Activated CD8-positive, alpha-beta memory T cell treated with anti-CD3 and anti-CD28 coated beads for 1 hour (primary cell): ENCODE data around the gene IL19.
"Not testable (repeated sequence)": the region's sequence is repeated elsewhere in the genome, so short reads cannot be mapped to it uniquely, and the experiment has no call there.

Experiments used
- DNase-seq, 2 donors: peaks; one replicate each; pipeline ENCODE4 v3.0.0-alpha.2; 2020; ENCODE audit warnings: low read depth in 1 of 2; ENCODE audit errors: extremely low read depth in 1 of 2

The IL19 gene

DNA sequence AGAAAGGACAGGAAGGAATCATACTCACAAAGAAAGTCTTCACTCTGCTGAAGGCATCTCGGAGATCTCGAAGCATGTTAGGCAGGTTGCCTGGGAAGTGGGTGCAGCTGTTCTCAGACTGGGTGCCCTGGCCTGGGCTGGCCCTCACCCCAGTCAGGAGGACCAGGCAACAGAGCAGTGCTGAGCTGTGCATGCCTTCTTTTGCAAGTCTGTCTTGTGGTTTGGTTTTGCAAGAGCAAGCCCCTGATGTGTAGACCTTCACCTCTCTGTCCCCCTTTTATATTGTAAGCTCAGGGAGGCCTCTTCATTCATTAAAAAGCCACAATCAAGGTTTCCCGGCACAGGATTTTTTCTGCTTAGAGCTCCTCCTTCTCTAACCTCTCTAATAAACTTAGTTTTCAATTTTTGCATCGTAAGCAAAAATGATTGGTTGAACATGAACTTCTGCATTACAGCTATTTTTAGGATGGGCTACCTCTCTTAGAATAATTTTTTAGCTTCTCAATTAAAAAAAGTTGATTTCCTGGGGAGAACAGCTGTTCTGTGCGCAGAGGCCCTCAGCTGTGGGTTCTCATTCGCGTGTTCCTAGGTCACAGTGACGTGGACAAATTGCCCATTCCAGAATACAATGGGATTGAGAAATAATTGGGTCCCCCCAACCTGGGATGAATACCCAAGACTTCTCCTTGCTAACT, 1.8 kb downstream of the IL19 start, which contains the start of gene IL10:
IL10 (minus strand) TSS at position 252 of the 695 bp plus-strand sequence; CDS start at position 193, 59 bp downstream.
- no peak for DNase-seq

DNA sequence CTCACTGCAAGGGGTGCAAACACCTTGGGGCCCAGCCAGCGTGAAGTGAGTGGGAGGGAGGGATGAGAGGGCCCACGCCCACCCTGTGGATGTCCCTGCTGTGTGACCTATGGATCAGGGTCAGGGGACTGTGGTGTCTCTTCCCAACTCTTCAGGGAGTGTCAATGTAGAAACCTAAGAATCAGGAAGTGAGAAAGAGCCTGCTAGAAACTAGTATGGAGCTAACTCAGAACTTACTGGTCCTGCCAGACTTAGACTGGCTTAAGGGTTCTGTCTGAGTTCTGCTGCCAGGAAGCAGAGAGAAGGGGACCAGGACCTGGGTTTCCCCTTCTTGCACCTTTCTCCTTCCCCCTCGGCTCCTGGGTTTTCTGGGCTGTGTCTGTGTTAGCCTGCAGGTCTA, 3.5 kb downstream of the IL19 start:
- DNase-seq = no peak

DNA sequence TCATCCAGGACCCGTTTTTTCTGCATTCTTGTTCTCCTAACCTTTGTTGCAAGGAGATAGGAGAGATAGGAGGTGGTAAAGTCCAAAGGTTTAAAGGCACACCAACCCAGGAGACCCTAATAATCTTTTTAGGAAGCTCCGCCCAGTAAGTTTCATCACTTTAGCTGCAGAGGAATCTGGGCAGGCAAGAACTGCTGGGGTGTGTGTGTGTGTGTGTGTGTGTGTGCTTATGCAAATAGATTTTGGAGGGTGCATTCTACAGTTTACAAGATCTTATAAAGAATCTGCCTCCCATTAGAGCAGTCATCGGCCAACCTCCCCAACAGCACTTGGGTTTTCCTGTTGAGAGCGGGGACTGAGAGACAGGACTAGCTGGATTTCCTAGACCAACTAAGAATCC, 5.7 kb downstream of the IL19 start:
- DNase-seq = no peak

DNA sequence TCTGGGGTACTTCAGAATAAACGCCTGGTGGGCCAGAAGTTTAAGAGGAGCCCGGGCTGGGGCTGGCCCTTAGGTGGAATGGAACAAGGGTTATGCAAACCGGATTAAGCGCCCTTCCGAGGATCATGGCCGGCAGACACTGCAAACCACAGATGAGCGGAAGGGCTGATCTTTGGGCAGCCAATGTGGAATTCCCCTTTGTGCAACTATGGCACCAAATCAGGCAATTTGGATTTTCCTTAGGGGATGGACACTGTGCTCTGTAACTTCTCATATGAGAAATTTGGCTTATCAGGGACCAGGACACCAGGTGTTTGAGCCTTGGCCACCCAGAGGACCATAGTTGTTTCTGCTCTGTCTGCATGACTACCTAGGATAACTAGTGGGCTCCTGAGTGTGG, 7.5 kb downstream of the IL19 start:
- DNase-seq = no peak

DNA sequence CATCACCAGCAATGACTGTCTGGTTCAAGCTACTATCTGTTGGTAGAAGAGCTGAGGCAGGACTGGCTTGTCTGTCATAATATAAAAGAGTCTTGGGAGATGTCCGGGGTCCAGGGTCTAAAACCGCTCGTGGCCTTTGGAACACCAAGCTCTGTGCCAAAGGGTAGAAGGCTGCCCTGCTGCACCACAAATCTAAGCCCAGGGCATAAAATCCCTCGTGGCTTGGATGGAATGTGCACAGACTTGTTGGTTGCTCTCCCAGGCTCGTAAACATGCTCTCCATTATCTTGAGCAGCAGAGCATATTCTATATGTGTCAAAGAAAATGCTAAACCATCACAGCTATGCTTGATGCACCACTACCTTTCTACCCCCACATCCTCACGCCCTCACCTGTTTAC, 8.3 kb downstream of the IL19 start:
- not testable (repeated sequence) for DNase-seq

DNA sequence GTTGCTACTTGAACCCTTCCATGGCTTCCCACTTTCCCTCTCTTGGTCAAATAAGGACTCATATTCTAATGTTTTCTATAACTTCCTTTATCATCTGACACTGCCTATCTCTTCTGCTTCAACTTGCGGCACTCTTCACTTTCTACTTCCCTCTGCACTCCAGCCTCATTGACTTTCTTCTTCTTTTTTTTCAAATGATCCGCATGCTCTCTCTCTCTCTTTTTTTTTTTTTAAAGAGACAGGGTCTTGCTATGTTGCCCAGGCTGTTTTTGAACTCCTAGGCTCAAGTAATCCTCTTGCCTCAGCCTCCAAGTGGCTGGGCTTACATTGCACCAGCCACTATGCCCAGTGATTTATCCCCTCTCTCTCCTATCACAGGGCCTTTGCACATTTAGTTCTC, 9.1 kb downstream of the IL19 start:
- DNase-seq = no peak

DNA sequence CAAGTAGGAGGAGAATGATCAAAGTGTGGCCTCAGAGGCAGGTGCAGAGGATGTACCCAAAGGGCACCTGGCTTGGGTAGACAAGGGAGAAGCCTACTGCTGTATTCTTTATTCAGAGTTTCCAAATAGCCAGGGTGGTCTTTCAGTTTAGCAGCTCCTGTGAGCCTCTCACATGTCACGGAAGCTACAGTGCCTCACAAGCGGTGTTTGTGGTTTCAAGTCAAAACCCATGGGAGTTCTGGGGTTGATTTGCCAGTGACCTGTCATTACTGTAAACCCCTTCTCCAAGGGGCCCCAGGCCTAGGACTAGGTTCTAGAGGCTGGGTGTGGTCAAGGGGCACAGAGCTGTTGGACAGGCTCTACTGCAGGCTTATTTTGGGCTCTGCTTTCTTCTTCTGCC, 11.9 kb downstream of the IL19 start:
- DNase-seq = no peak

DNA sequence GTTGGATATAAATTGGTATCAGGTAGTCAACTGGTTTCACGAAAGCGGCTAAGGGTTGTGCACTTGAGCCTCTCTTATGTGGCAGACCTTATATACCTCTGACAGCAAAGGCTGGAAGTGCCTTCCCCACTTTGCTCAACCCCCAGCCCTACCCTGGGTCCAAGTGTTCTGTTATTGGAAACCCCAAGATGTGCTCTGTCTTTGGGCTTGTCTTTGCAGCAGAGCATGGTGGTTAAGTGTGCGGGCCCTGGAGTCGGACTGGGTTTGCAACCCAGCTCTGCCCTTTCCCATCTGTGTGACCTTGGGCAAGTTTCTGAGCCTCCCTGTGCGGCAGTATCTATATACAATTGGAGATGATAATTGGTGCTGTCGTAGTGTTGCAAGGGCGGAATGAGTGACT, 12.9 kb downstream of the IL19 start:
- DNase-seq = no peak

DNA sequence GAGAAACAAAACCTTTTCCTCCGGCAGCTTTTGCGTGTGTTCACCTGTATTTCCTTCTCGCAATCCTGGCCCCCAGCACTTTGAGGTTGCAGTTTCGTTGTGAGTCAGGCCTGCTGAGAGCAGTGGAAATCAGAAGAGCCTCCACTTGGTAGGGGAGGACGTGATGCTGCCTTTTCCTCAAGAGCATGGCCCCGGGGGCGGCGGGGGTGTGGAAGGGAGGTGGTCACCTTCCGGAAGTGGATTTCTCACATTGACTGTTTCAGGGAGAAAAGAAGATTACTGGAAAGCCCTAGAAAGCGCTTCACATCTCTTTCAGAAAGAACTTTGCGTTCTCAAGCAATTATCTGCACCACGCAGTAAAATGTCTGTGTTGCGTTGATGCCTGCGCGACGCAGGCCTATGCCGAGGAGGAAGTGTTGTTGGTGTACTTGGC, 13.9 kb downstream of the IL19 start:
- DNase-seq = peak; percentile 37 to 43

DNA sequence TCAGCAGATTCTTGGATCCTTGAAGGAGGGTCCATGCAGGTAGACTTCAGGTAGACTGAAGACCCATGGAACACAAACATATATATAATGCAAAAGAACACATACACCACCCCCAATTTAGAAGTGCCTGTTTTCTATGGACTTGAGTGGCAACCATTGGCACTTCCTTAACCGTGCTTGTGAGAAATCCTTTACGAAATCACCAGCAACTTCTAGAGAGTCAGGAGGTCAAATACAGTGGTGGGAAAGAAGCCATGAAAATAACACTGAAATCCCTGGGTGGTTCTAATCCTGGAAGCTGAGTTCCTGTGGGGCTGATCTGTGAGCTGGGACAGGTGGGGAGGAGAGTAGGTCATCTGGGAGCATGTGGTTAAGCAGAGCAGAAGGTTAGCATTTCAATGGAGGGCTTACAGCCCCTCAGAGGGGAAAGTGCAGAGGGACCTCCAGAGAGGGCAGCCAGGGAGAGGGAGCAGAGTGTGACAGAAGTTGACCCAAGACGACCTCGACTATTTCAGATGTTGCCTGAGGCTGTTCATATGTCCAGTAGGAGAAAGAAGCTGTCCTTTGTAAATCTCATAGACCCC, 14.7 kb downstream of the IL19 start:
- DNase-seq = no peak

DNA sequence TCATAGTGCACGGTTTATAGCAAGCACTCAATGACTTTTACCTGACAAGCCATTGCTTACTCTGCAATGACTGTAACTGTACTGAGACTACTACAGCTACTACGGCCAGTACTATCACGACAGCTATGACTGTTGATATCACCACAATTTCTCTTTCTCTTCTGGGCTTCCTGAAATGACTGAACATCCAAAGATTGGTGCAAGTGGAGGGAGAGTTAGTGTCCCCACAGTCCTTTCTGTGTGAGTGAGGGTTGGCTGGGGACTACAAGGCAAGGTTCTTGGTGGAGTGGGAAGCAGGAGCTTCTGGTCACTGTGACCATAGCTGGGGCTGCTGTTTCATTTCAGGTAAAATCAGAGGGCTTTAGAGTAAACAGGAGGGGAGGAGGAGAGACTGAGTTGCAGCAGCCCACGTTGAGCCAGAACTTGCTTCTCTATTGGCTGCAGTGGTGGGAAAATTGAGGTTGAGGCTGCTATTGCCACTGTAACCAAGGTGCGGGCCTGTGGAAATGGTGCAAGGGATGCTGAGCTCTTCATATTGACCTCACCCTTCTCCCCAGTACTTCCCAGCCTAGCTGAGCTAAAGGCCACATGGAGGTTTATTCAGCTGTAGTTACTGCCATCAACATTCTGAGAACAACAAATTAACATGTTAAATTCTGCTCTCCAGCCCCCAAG, 15.8 kb downstream of the IL19 start:
- no peak for DNase-seq

DNA sequence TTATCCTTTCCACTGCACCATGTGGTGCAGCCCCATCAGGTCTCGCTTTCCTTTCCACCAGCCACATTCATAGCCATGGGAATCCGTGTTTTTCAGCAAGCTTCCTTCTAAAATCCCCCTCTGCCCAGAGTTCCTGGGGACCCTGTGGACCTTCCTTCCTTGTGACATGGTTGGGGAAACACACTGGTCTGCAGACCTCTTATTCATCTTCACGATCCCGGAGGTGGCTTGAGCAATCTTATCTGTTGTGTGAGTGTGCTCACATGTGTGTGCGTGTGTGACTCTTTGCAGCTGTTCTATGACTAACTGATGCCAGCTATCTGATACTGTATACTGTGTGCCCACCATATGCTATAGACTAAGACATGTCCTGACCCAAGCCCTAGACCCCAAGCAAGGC, 17.3 kb downstream of the IL19 start:
- DNase-seq = no peak

DNA sequence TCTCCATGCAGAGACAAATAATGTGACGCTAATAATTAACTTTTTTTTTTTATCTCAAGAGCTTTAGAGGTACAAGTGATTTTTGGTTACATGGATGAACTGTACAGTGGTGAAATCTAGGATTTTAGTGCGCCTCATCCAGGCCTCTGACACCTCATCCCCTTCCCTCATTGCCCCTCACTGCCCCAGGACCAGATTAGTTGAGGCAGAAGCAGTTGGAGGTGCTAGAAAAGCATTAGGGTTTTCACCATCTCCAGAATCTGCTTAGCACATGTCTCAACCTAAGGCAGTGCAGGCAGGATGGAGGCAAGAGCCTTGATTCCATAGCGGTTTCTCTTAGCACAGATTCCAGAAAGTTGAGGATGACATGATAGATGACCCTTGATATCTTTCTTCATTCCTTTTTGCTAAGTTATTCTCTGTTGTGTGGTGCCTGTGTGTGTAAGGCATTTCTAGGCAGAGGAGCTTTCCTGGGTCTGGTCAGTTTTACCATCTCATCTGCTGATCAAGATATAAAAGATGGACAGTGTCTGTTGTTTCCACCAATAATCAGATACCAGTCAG, 18.0 kb downstream of the IL19 start:
- no peak for DNase-seq

DNA sequence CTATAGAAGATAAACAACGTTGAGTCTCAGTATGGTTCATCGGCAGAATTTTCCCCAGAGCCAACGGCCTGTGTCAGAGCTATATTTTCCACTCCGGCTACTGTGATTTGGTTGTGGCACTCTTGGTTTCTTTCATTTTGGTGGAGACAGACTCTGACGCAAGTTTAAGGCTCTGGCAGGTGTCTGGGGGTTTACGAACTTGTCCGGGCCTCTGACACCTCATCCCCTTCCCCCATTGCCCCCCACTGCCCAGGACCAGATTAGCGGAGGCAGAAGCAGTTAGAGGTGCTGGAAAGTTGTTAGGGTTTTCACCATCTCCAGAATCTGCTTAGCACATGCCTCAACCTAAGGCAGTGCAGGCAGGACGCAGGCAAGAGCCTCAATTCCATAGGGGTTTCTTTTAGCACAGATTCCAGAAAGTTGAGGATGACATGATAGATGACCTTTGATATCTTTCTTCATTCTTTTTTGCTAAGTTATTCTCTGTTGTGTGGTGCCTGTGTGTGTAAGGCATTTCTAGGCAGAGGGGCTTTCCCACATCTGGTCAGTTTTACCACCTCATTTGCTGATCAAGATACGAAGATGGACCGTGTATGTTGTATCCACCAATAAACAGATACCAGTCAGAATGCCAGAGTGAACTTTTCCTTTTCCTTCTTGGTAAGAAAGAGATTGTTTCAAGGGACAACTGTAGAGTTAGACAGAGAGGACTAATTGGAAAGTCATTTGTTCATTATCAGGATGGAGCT, 20.1 kb downstream of the IL19 start:
- no peak for DNase-seq

DNA sequence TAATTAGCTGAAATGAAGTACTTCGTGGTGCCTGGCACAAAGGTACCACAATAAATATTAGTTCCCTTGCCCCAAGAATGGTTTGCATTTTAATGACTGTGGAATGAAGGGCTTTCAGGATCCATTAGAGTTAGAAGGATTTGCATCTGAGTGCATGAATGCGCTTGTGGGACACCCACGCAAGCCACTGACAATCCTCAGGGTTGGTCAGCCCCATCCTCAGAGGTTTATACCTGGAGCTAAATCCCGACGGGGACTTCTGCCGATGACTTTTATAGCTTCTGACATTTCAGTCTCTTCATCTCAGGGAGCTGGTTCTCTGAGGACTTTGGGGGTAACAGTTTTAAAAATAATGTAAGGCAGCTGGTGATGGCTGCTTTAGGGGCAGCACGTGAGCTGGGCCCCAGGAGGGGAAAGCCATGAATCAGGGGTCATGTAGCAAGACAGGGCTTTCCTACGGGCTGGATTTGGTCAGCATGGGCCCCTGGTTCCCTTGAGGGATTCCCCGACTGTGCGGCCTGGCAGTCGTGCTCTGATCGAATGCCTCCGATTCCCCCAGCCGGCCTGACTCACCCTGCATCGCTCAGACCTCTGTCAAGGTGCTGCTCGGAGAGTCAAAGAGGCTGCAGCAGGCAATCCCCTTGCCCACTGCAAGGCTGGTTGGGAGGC, 22.5 kb downstream of the IL19 start:
- no peak for DNase-seq

DNA sequence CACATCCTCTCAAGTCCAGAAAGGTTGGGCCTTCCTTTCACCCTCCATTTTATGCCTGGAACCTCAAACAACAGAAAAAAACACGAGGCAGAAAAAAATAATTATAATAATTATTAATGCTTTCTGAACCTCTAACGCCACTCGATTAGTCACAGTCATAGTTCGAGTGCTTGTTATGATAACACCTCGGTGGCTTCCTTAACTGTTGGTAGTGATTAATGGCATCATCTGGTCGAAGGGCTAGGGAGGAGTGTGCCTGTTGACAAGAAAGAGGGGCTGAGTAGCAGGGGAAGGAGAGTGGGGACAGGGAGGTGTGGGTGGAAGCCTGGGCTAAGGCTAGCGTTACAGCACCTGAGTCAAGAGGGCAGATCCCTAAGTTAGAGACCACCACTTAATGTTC, 23.0 kb downstream of the IL19 start:
- no peak for DNase-seq

DNA sequence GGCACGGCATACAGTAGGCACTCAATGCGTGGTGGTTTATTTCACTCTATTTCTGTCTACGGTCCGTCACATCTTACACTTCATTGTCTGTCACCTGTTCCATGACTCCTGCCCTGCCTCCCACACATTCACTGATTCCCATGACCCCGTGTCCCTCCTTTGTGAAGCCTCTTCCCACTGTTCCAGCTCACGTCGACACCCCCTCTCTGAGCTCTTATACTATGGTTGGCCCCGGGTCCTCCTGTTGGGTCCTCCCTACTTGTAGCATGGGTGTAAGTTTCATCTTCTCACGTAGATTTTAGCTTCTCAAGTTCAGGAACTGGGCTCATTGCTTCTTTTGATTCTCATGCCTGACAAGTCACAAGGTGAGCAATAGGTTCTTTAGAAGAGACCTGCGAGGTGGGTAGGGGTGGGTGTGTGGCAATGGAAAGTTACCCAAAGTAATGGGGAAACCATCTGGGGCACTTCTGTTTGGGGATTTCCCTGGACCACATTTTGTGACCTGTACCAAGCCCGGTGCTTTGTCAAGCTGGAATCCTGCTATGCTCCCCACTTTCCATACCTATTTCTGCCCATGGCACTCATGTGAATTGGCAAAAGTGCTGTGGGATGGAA, 23.8 kb downstream of the IL19 start:
- no peak for DNase-seq

DNA sequence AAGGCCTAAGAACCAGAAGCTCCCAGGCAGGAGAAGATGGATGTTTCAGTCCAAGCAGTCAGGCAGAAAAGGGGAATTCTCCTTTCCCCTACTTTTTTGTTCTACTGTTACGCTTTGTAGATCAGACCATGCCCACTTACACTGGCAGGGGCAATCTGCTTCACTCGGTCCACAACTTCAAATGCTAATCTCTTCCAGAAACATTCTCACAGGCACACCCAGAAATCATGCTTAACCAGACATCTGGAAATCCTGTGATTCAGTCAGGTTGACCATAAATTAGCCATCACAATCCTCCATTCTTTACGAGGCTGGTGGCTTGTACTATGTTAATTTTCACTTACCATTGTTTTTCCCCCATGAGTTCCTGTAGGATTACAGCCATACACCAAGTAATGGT, 25.5 kb downstream of the IL19 start:
- DNase-seq = no peak

DNA sequence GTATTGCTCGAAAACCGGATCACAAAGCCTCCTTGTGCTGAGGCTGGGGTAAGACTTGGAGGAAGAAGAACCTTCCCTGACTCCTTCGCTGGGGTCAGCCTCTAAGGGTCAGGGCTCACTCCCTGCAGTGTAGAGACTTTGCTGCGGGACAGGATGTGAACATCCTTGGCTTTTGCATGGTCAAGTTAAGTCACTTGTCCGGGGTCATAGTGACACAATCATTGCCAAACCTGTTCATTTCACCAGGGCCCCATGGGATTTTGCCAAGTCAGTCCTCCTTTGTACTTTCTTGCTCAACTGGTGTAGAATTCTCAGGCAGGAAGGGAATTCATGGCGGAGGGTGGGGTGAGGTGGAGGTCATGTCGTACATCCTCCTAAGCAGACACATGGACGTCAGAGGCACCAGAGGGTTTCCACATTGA, 26.4 kb downstream of the IL19 start:
- no peak for DNase-seq
